ENCODE results near the gene EIF4G3. TPM values are rescaled to one million over a fixed set of nuclear protein-coding genes. Genes with fewer than 3 reads are reported as not detected.
"Not testable (repeated sequence)": the region's sequence is repeated elsewhere in the genome, so short reads cannot be mapped to it uniquely, and the experiment has no call there.

EIF4G3 gene
- total RNA-seq, 2 experiments from 2014 or later, result 37.9 to 41.2 TPM

DNA sequence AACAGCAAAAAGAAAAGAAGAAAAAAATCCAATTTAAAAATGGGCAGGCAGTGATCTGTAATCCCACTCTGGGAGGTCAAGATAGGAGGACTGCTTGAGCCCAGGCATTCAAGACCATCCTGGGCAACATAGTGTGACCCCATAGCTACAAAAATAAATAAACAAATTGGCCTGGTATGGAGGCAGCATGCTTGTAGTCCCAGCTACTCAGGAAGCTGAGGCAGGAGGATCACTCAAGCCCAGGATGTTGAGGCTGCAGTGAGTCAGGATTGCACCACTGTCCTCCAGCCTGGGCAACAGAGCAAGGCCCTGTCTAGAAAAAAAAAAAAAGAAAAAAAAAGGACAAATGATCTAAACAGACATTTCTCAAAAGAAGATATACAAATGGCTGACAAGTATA, 99.6 kb downstream of the EIF4G3 start:
- CTCF ChIA-PET, result no interaction called here
- H3K4me3 Mint-ChIP-seq, result no peak overlapping the region
- H3K27ac Mint-ChIP-seq, result no peak overlapping the region
- POLR2A ChIA-PET, result no interaction called here
- H3K9me3 Mint-ChIP-seq (ENCODE audit: insufficient read depth), result no peaks in the 10 kb centered on the region
- H3K27me3 Mint-ChIP-seq (ENCODE audit: low read depth), result no peaks in the 10 kb centered on the region
- no peak for DNase-seq
- H3K4me1 Mint-ChIP-seq (ENCODE audit: low read depth), result peaks cover 15% of the 10 kb centered on the region
- peaks cover 8% of the 10 kb centered on the region for H3K36me3 Mint-ChIP-seq (ENCODE audit: low read depth)
- ATAC-seq, result no peak

DNA sequence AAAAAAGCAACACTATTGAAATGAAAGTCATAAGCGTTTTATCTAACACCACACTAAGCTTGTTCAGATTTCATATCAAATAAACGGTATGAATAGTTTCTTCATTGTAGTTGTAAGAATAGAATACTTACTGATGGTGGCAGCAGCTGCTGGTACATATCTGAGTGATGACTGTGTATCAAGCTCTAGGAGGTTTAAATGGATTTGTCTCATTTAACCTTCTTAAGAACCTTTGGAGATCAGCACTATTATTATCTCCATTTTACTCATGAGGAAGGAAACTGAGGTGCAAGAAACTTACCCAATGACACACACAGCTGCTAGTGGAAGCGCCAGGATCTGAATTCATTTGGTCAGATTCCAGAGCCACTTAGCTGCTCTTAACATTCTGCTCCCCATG, 104.0 kb downstream of the EIF4G3 start:
- POLR2A ChIA-PET, result no interaction called here
- CTCF ChIA-PET, result interaction anchor here (0.9 to 1.2 kb wide), 2 partner anchors 9 to 123 kb away, joined by 3 to 4 read pairs; no protein-coding TSS in a partner anchor
- H3K9me3 Mint-ChIP-seq (ENCODE audit: insufficient read depth), result no peaks in the 10 kb centered on the region
- DNase-seq (no peak), ATAC-seq (no peak)
- peaks cover 4% of the 10 kb centered on the region for H3K36me3 Mint-ChIP-seq (ENCODE audit: low read depth)
- H3K27ac Mint-ChIP-seq, result no peak overlapping the region
- peaks cover 15% of the 10 kb centered on the region for H3K4me1 Mint-ChIP-seq (ENCODE audit: low read depth)
- H3K27me3 Mint-ChIP-seq (ENCODE audit: low read depth), result no peaks in the 10 kb centered on the region
- H3K4me3 Mint-ChIP-seq, result no peak overlapping the region

DNA sequence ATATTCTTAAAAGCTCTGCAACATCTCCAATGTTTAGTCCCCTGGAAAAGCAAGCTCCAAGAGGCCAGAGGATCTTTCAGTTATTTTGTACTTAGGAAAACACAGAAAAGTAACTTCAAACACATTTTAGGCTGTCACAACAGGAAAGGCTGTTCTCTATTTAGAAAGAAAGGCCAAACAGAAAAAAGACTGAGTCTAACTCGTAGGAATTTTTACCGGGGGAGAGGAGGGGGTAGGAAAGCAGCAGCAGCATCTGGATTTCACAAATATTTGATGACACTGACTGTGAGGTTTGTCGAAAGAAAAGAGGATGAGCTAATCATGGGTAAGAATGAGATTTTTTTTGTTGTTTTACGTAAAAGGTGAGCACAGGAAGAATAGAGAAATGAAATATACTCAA, 107.1 kb downstream of the EIF4G3 start:
- H3K27ac Mint-ChIP-seq, result no peak overlapping the region
- no peaks in the 10 kb centered on the region for H3K36me3 Mint-ChIP-seq (ENCODE audit: low read depth)
- ChIA-PET CTCF (no interaction called here), POLR2A (interaction anchor here (0.6 kb wide), 1 partner anchor 57 kb away, joined by 3 read pairs; no protein-coding TSS in a partner anchor)
- H3K4me3 Mint-ChIP-seq, result no peak overlapping the region
- ATAC-seq (no peak), DNase-seq (no peak)
- no peaks in the 10 kb centered on the region for H3K4me1 Mint-ChIP-seq (ENCODE audit: low read depth)
- no peaks in the 10 kb centered on the region for H3K9me3 Mint-ChIP-seq (ENCODE audit: insufficient read depth)
- H3K27me3 Mint-ChIP-seq (ENCODE audit: low read depth), result no peaks in the 10 kb centered on the region

DNA sequence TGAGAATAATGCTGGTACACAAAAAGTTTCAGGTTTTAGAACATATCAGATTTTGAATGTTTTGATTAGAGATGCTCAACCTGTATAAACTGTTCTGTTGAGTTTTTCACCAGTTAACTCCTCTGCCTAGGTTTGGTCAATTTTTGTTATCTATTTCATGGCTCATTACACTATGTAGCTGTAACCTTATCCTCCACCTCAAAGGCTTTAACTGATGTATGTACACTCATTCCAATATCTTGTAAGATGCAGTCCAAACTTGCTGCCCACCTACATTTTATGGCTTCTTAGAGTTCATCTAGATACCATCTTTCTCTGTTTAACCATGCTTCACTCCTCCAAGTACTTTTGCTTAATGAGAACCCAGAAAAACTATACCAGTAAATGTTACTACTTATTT, 107.8 kb downstream of the EIF4G3 start:
- Mint-ChIP-seq H3K27me3 (ENCODE audit: low read depth) (no peaks in the 10 kb centered on the region), H3K4me3 (no peak overlapping the region), H3K27ac (no peak overlapping the region), H3K36me3 (ENCODE audit: low read depth) (no peaks in the 10 kb centered on the region), H3K4me1 (ENCODE audit: low read depth) (no peaks in the 10 kb centered on the region), H3K9me3 (ENCODE audit: insufficient read depth) (no peaks in the 10 kb centered on the region)
- ChIA-PET CTCF (no interaction called here), POLR2A (no interaction called here)
- DNase-seq (no peak), ATAC-seq (no peak)

DNA sequence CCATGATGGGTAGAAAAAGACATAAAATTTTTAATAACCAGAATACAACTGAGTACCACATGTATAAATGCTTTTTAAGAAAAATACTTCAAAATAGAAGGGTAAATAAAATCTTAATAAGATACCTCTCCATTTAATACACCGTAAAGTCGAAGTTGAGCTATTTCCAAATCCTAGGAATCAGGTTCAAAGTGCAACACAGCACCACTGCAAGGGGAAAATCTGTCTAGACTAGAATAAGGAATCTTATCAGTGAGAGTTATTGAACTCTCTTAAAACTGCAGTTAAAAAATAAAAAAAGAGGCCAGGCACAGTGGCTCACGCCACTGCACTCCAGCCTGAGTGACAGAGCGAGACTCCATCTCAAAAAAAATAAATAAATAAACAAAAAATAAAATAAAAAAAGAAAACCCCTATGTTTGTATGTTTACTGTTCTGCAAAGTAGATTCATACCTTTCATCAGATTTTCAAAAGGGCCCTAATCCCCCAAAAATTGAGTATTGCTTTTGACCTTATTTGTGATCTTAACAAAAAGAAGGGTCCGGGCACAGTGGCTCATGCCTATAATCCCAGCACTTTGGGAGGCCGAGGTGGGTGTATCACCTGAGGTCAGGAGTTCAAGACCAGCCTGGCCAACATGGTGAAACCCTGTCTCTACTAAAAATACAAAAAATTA, 109.0 kb downstream of the EIF4G3 start:
- Mint-ChIP-seq H3K27me3 (ENCODE audit: low read depth) (no peaks in the 10 kb centered on the region), H3K4me1 (ENCODE audit: low read depth) (no peaks in the 10 kb centered on the region), H3K36me3 (ENCODE audit: low read depth) (no peaks in the 10 kb centered on the region), H3K27ac (no peak overlapping the region), H3K9me3 (ENCODE audit: insufficient read depth) (no peaks in the 10 kb centered on the region), H3K4me3 (no peak overlapping the region)
- ChIA-PET CTCF (no interaction called here), POLR2A (no interaction called here)
- ATAC-seq, result no peak
- DNase-seq, result no peak

DNA sequence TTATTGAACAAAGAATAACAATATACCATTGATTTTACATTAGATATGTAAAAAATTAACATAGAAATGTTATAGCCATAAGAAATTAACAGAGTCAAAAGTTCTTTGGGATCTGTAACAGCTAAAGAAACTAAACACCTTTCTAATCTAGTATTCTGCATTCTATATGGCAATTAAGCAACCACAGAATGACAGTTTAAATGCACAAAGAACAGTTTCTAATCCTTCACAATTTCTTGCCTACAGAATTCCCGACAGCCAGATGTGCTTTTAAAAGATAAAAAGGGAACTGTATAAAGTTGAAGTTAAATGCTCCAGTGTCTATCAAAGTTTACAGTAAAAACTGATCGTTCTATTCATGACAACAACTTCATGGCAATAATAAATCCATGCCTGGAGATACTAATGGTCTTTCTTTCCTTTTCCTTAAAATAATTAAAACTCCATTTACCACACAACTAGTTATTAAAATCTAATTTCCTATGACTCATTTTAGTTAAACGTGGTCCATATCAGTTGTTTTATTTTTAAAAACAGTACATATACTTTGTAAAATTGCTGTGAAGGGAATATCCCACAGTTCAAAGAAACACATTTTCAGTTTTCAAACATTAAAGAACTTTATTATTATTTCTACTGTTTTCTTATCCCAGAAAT, 110.2 kb downstream of the EIF4G3 start:
- ATAC-seq, result no peak
- POLR2A ChIA-PET, result no interaction called here

DNA sequence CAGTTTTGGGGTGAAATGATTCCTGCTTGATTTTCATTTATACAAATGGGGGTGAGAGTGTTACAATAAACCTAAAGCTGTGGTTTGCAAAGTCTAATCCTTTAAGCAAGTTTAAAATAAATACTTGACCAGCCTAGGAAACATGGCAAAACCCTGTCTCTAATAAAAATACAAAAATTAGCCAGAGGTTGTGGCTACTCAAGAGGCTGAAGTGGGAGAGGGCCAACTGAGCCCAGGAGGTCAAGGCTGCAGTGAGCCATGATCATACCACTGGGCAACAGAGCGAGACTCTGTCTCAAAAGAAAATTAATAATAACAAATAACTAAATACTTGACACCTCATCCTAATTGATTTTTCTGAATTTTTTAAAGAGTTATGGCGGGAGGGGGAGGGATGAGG, 110.8 kb downstream of the EIF4G3 start:
- Mint-ChIP-seq H3K27ac (no peak overlapping the region), H3K36me3 (ENCODE audit: low read depth) (no peaks in the 10 kb centered on the region), H3K9me3 (ENCODE audit: insufficient read depth) (no peaks in the 10 kb centered on the region), H3K4me1 (ENCODE audit: low read depth) (no peaks in the 10 kb centered on the region), H3K4me3 (no peak overlapping the region), H3K27me3 (ENCODE audit: low read depth) (no peaks in the 10 kb centered on the region)
- DNase-seq, result no peak
- no peak for ATAC-seq
- CTCF ChIA-PET, result no interaction called here
- POLR2A ChIA-PET, result no interaction called here

More for the DNA sequence above, 110.2 kb downstream of the EIF4G3 start:
- Mint-ChIP-seq H3K27me3 (ENCODE audit: low read depth) (no peaks in the 10 kb centered on the region), H3K4me1 (ENCODE audit: low read depth) (no peaks in the 10 kb centered on the region), H3K36me3 (ENCODE audit: low read depth) (no peaks in the 10 kb centered on the region), H3K4me3 (no peak overlapping the region), H3K9me3 (ENCODE audit: insufficient read depth) (no peaks in the 10 kb centered on the region), H3K27ac (no peak overlapping the region)
- DNase-seq, result no peak
- CTCF ChIA-PET, result no interaction called here

DNA sequence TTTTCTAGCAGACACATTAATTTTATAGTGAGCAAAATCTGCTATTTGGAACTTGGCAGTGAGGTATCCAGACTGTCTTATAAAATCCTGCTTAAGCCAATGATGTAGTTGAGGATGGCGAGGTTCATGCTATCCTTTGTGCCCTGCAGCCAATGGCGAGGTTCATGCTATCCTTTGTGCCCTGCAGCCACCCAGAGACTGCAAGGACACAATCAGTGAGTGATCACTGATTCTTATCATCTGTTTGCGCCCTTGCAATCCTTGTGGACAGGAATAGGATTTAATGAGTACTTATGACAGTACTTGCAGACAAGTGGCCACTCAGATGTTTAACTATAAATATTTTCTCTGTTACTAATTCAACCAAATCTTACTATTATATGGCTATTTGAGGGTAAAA, 112.6 kb downstream of the EIF4G3 start:
- Mint-ChIP-seq H3K4me1 (ENCODE audit: low read depth) (no peaks in the 10 kb centered on the region), H3K4me3 (no peak overlapping the region), H3K9me3 (ENCODE audit: insufficient read depth) (no peaks in the 10 kb centered on the region), H3K27ac (no peak overlapping the region), H3K27me3 (ENCODE audit: low read depth) (no peaks in the 10 kb centered on the region), H3K36me3 (ENCODE audit: low read depth) (no peaks in the 10 kb centered on the region)
- no peak for ATAC-seq
- ChIA-PET CTCF (no interaction called here), POLR2A (no interaction called here)
- no peak for DNase-seq

DNA sequence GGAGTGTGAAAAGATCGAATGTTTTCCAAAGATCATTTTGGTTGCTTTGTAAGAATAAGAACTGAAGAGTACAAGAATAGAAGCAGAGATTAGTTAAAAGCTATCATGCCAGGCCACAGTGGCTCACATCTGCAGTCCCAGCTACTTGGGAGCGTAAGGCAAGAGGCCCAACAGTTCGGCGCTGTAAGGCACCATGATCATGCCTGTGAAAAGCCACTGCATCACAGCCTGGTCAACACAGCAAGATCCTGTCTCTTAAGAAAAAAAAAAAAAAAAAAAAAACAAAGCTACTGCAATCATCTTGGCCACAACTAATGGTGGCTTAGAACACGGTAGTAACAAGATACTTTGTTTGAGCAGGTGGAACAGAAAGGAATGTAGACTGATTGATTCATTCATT, 116.2 kb downstream of the EIF4G3 start:
- Mint-ChIP-seq H3K9me3 (ENCODE audit: insufficient read depth) (no peaks in the 10 kb centered on the region), H3K27ac (no peak overlapping the region), H3K36me3 (ENCODE audit: low read depth) (no peaks in the 10 kb centered on the region), H3K4me3 (no peak overlapping the region), H3K27me3 (ENCODE audit: low read depth) (no peaks in the 10 kb centered on the region), H3K4me1 (ENCODE audit: low read depth) (no peaks in the 10 kb centered on the region)
- ATAC-seq, result no peak
- DNase-seq, result no peak
- ChIA-PET CTCF (interaction anchor here (1.4 kb wide), 1 partner anchor 66 kb away, joined by 4 read pairs; no protein-coding TSS in a partner anchor), POLR2A (no interaction called here)

DNA sequence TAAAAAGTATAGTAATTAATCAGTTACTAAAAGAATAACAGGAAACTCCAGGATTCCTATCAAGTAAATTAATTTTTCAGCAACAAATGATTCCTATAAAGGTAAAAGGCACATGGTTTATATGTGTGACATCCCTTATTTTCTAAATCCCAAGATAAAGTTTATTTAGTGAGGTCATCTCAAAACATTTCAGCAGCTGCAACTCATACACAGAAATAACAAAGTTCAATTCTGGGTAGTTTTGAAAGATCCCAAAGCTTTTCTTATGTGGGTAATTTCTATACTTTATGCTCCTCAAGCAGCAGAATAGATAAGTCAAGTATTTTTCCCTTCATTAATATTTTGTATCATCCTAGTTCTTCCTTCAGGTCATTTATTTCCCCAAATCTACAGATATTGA, 117.7 kb downstream of the EIF4G3 start:
- Mint-ChIP-seq H3K27me3 (ENCODE audit: low read depth) (no peaks in the 10 kb centered on the region), H3K4me1 (ENCODE audit: low read depth) (no peaks in the 10 kb centered on the region), H3K36me3 (ENCODE audit: low read depth) (peaks cover 2% of the 10 kb centered on the region), H3K27ac (no peak overlapping the region), H3K9me3 (ENCODE audit: insufficient read depth) (no peaks in the 10 kb centered on the region), H3K4me3 (no peak overlapping the region)
- ATAC-seq, result no peak
- ChIA-PET CTCF (no interaction called here), POLR2A (no interaction called here)
- no peak for DNase-seq

DNA sequence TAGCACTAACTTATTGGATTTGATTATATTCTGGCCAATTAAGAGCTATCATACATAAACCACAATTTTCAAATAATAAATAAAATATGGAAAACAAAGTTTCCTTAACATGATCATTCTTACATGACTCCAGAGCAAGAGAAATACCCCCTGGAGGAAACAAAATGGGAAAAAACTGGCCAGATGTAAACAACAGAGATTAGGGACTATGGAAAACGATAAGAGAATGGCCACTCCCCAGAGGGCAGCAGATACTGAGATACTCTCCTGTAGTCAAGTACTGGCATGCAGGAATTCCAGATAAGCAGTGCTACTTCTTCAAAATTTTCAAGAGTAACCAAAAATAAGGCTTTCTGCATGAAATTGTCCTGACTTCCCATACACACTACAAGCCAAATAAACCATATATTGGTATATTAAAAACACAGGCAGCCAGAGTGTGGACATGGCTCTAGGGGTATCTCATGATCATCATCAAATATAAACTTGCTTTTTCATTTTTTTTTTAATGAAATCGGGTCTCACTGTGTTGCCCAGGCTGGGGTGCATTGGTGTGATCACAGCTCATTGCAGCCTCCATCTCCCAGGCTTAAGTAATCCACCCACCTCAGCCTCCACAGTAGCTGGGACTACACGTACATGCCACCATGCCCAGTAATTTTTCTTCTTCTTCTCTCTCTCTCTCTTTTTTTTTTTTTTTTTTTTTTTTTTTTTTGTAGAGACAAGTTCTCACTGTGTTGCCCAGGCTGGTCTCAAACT, 118.5 kb downstream of the EIF4G3 start:
- Mint-ChIP-seq H3K4me3 (no peak overlapping the region), H3K36me3 (ENCODE audit: low read depth) (peaks cover 2% of the 10 kb centered on the region), H3K4me1 (ENCODE audit: low read depth) (no peaks in the 10 kb centered on the region), H3K27me3 (ENCODE audit: low read depth) (no peaks in the 10 kb centered on the region), H3K27ac (no peak overlapping the region), H3K9me3 (ENCODE audit: insufficient read depth) (no peaks in the 10 kb centered on the region)
- DNase-seq (no peak), ATAC-seq (no peak)
- ChIA-PET CTCF (interaction anchor here (1.2 to 1.4 kb wide), 2 partner anchors 17 to 137 kb away, joined by 3 to 7 read pairs; no protein-coding TSS in a partner anchor), POLR2A (no interaction called here)

DNA sequence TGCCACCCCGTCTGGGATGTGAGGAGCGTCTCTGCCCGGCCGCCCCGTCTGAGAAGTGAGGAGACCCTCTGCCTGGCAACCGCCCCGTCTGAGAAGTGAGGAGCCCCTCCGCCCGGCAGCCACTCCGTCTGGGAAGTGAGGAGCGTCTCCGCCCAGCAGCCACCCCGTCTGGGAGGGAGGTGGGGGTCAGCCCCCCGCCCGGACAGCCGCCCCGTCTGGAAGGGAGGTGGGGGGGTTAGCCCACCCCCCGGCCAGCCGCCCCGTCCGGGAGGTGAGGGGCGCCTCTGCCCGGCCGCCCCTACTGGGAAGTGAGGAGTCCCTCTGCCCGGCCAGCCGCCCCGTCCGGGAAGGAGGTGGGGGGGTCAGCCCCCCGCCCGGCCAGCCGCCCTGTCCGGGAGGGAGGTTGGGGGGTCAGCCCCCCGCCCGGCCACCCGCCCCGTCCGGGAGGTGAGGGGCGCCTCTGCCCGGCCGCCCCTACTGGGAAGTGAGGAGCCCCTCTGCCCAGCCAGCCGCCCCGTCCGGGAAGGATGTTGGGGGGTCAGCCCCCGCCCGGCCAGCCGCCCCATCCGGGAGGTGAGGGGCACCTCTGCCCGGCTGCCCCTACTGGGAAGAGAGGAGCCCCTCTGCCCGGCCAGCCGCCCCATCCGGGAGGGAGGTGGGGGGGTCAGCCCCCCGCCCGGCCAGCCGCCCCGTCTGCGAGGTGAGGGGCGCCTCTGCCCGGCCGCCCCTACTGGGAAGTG, 123.3 kb downstream of the EIF4G3 start:
- H3K27ac Mint-ChIP-seq; H3K27me3 Mint-ChIP-seq (ENCODE audit: low read depth); H3K36me3 Mint-ChIP-seq (ENCODE audit: low read depth); CTCF ChIA-PET; H3K4me1 Mint-ChIP-seq (ENCODE audit: low read depth); DNase-seq; ATAC-seq; H3K9me3 Mint-ChIP-seq (ENCODE audit: insufficient read depth); H3K4me3 Mint-ChIP-seq; POLR2A ChIA-PET: not testable (repeated sequence)
